HEK293T (cell line): ENCODE data around the gene ANAPC15.

Experiments
- ARNT ChIP-seq: fragments of 450-650 bp; IDR thresholded peaks from 2 replicates; pipeline ENCODE4 v1.6.1; 2017; ENCODE audit warnings: mild to moderate bottlenecking
- BHLHE40 ChIP-seq: fragments of 450-650 bp; IDR thresholded peaks from 2 replicates; pipeline ENCODE4 v1.6.1; 2016; ENCODE audit warnings: mild to moderate bottlenecking, moderate library complexity, borderline replicate concordance
- ELF4 ChIP-seq: fragments of 450-650 bp; IDR thresholded peaks from 2 replicates; pipeline ENCODE4 v1.6.1; 2017; ENCODE audit warnings: antibody characterized with exemption
- FOXA1 ChIP-seq: fragments of 450-650 bp; IDR thresholded peaks from 2 replicates; pipeline ENCODE4 v1.6.1; 2016; ENCODE audit warnings: mild to moderate bottlenecking
- FOXK2 ChIP-seq: fragments of 450-650 bp; IDR thresholded peaks from 2 replicates; pipeline ENCODE4 v1.6.1; 2016; ENCODE audit warnings: mild to moderate bottlenecking
- FOXM1 ChIP-seq: fragments of 450-650 bp; IDR thresholded peaks from 2 replicates; pipeline ENCODE4 v1.6.1; 2017; ENCODE audit warnings: mild to moderate bottlenecking, borderline replicate concordance
- HDGF ChIP-seq: fragments of 450-650 bp; IDR thresholded peaks from 2 replicates; pipeline ENCODE4 v1.6.1; 2017; ENCODE audit warnings: antibody characterized with exemption, borderline replicate concordance
- L3MBTL2 ChIP-seq: fragments of 450-650 bp; conservative IDR thresholded peaks from 2 replicates; pipeline ENCODE4 v1.6.1; 2016; ENCODE audit warnings: mild to moderate bottlenecking
- NFRKB ChIP-seq: fragments of 450-650 bp; IDR thresholded peaks from 2 replicates; pipeline ENCODE4 v1.6.1; 2016; ENCODE audit warnings: mild to moderate bottlenecking, moderate library complexity
- PKNOX1 ChIP-seq: fragments of 450-650 bp; IDR thresholded peaks from 2 replicates; pipeline ENCODE4 v1.6.1; 2016
- SP1 ChIP-seq: fragments of 450-650 bp; IDR thresholded peaks from 2 replicates; pipeline ENCODE4 v1.6.1; 2017
- SUZ12 ChIP-seq: fragments of 450-650 bp; IDR thresholded peaks from 2 replicates; pipeline ENCODE4 v1.6.1; 2016; ENCODE audit warnings: mild to moderate bottlenecking
- TARDBP ChIP-seq: fragments of 450-650 bp; IDR thresholded peaks from 2 replicates; pipeline ENCODE4 v1.6.1; 2016

GRCh38 chr11:72075756-72076155 is 36.7 kb downstream of the ANAPC15 start:
- TF ChIP-seq SP1: no peak
- no peak for TF ChIP-seq L3MBTL2
- no peak for TF ChIP-seq BHLHE40
- no peak for TF ChIP-seq HDGF
- no peak for TF ChIP-seq FOXK2
- no peak for TF ChIP-seq TARDBP
- no peak for TF ChIP-seq ELF4
- no peak for TF ChIP-seq FOXA1
- TF ChIP-seq NFRKB: no peak
- no peak for TF ChIP-seq PKNOX1
- no peak for TF ChIP-seq SUZ12
- TF ChIP-seq FOXM1: no peak
- no peak for TF ChIP-seq ARNT
